T-helper 1 cell treated with Interleukin-12 subunit alpha and Interleukin-12 subunit beta and Interleukin-4 antibody, amounts not matched to agents 30 μg/mL and 1 μg/mL, for 36 hours (primary cell): Measurements from ENCODE around the gene SCYL3.
"Not testable (repeated sequence)": the region's sequence is repeated elsewhere in the genome, so short reads cannot be mapped to it uniquely, and the experiment has no call there.

ENCODE experiments used
- H3K27ac Mint-ChIP-seq: one replicate; pipeline ENCODE4 v1.8.0; 2021; ENCODE audit warnings: mild to moderate bottlenecking, mixed read lengths
- H3K27me3 Mint-ChIP-seq: one replicate; pipeline ENCODE4 v1.8.0; 2021; ENCODE audit warnings: low read depth, mixed read lengths
- H3K36me3 Mint-ChIP-seq: one replicate; pipeline ENCODE4 v1.8.0; 2021; ENCODE audit warnings: low read depth, mixed read lengths
- H3K4me1 Mint-ChIP-seq: one replicate; pipeline ENCODE4 v1.8.0; 2021; ENCODE audit warnings: low read depth, mixed read lengths
- H3K4me3 Mint-ChIP-seq: one replicate; pipeline ENCODE4 v1.8.0; 2021; ENCODE audit warnings: mild to moderate bottlenecking, moderate library complexity, mixed read lengths
- H3K9me3 Mint-ChIP-seq: one replicate; pipeline ENCODE4 v1.8.0; 2021; ENCODE audit warnings: mixed read lengths

SCYL3 gene

DNA sequence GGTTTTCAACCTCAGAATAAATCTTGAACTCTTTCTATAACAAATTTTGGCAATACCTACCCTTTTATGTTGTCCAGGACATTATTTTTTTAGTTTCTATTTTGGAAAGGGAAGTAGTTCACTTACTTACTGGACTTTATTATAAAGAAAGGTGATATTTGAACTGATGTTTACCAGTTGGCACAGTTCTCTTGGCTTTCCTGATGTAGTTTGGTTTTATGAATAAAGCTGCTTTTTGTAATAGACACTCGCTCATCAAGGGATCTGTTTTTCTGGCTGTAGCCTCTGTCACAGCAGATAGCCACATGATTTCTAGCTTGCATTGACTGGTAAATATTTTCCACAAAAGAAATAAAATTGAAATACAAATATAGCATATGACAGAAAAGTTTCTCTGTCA lies 58.0 kb downstream of the SCYL3 start:
- Mint-ChIP-seq H3K4me3 (no peak overlapping the region), H3K36me3 (peaks cover 49% of the 10 kb centered on the region), H3K27ac (no peak overlapping the region), H3K9me3 (peaks cover 16% of the 10 kb centered on the region), H3K4me1 (no peaks in the 10 kb centered on the region), H3K27me3 (no peaks in the 10 kb centered on the region)

DNA sequence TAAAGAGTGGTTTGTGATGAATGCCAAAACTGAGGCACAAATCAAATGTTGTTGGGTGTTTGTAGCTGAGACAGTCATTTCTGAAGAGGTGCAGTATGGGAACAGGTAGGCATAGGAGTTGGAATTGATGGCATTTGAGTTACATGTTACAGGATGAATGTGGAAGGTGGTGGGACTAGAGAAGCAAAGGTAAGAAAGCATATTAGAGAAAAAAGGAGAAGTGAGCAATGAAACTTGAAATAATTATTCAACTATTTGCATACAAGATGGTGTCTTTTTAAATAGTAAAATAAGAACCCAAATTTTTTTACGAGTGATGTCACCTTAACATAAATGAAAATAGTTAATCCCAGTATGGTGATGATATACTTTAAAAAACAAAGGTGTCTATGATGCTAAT lies 58.8 kb downstream of the SCYL3 start:
- Mint-ChIP-seq H3K4me1 (no peaks in the 10 kb centered on the region), H3K9me3 (peaks cover 12% of the 10 kb centered on the region), H3K27ac (peak overlapping the region; percentile 57), H3K36me3 (peaks cover 47% of the 10 kb centered on the region), H3K4me3 (no peak overlapping the region), H3K27me3 (no peaks in the 10 kb centered on the region)

DNA sequence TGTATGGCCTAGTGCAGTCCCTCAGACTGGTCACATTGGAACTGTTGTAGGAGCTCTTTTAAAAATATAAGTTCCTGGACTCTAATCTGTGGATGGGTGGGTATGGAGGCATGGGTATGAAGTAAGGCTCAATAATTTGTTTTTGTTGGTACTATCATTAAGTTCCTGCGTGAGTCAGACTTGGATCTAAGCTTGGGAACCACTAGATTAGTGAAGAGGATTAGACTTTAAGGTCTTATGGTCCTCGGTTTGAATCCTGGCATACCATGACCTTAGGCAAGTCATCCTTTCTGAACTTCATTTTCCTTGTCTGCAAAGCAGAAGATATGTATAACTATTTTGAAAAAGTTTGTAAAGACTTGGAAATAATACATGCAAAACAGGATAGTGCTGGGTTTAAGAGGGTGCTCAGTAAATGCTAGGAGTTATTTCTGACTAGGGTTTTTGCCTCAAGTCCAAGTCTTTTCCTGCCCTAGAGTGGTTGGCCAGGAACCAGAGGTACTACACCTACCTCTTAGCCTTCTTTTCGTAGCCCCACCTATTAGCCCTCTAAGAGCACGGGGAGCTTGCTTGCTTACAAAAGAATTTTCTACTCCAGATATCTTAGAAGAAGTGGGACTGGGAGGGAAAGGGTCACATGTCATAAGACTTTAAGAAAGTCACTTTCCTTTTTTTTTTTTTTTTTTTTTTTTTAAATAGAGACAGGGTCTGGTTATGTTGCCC lies 60.4 kb downstream of the SCYL3 start:
- H3K36me3 Mint-ChIP-seq = peaks cover 40% of the 10 kb centered on the region
- no peak overlapping the region for H3K27ac Mint-ChIP-seq

DNA sequence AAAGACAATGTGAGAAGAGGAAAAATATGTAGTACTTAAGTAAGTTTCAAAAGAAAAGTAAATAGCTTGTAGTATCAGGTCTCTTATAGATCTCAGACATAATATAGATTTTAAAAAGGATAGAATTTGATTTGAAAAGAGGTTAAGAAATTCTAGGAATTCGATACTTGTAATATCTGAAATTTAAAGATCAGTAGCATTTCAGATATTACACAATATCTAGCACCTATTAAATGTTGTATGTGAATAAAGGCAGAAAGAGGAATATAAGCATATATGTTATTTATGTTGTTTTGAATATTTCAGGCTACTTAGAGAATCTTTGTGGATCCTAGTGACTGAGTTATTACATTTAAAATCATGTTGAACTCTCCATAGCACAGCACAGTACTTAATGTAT lies 64.0 kb downstream of the SCYL3 start:
- no peak overlapping the region for H3K27ac Mint-ChIP-seq
- H3K36me3 Mint-ChIP-seq = peaks cover 35% of the 10 kb centered on the region
- no peaks in the 10 kb centered on the region for H3K9me3 Mint-ChIP-seq
- peaks cover 3% of the 10 kb centered on the region for H3K4me1 Mint-ChIP-seq
- no peak overlapping the region for H3K4me3 Mint-ChIP-seq
- H3K27me3 Mint-ChIP-seq = no peaks in the 10 kb centered on the region

More for the DNA sequence above, 60.4 kb downstream of the SCYL3 start:
- Mint-ChIP-seq H3K27me3 (no peaks in the 10 kb centered on the region), H3K4me3 (no peak overlapping the region), H3K9me3 (no peaks in the 10 kb centered on the region), H3K4me1 (peaks cover under 1% of the 10 kb centered on the region)

DNA sequence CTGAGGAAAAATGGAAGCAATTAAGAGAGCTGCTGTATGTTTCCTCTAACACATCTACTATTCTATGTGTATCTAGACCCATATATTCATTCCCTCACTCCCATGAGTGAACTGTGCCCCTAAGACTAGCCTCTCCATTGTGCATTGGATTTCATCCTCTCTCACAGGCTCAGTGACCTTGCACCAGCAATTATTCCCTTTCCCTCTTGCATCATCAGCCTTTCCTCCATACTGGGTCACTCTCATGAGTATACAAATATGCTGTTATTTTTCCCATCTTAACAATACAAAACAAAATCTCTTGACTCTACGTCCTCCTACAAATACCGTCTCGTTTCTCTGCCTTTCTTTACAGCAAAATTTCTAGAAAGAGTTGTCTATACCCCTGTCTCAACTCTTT lies 69.5 kb downstream of the SCYL3 start:
- Mint-ChIP-seq H3K27ac (peak overlapping the region; percentile 9), H3K4me1 (peaks cover 3% of the 10 kb centered on the region), H3K27me3 (no peaks in the 10 kb centered on the region), H3K9me3 (no peaks in the 10 kb centered on the region), H3K4me3 (no peak overlapping the region), H3K36me3 (peaks cover 23% of the 10 kb centered on the region)

DNA sequence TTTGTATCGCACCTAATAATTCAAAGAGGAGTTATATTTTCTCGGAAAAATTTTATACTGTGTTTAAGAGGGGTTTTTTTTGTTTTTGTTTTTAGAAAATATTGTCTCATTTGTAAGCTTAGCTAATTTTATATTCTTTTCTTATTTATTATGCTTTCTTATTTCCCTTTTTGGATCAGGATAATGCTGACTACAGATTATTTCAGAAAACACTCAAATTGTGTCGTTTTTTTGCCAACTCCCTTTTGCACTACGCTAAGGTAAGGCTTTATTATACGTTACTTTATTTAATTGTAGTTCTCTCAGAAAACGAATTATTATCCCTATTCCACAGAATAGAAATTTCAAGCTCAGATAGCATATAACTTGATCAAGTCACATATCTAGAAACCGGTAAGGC lies 72.2 kb downstream of the SCYL3 start:
- H3K4me1 Mint-ChIP-seq = no peaks in the 10 kb centered on the region
- H3K4me3 Mint-ChIP-seq = no peak overlapping the region
- no peak overlapping the region for H3K27ac Mint-ChIP-seq
- peaks cover 23% of the 10 kb centered on the region for H3K36me3 Mint-ChIP-seq
- no peaks in the 10 kb centered on the region for H3K27me3 Mint-ChIP-seq
- H3K9me3 Mint-ChIP-seq = no peaks in the 10 kb centered on the region

DNA sequence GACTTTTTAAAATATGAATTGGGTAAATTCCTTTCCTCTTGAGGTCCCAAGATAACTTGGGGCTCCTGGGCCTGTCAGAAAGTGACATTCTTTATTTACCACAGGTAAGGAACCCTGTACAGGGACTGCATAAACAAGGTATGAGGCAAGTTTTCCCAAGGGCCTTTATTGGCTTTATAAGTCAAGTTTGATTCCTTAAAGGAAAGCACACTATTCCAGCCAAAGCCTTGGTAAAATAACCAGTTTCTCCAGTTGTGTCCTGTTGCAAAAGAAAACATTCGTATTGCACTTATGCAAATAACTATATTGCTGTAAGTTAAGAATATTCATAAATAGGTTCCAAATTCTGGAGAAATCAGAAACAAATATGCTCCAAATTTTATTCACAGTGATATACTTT lies 77.1 kb downstream of the SCYL3 start:
- Mint-ChIP-seq H3K36me3 (peaks cover 32% of the 10 kb centered on the region), H3K27ac (no peak overlapping the region), H3K4me1 (peaks cover 3% of the 10 kb centered on the region), H3K27me3 (no peaks in the 10 kb centered on the region), H3K9me3 (peaks cover 3% of the 10 kb centered on the region), H3K4me3 (no peak overlapping the region)

DNA sequence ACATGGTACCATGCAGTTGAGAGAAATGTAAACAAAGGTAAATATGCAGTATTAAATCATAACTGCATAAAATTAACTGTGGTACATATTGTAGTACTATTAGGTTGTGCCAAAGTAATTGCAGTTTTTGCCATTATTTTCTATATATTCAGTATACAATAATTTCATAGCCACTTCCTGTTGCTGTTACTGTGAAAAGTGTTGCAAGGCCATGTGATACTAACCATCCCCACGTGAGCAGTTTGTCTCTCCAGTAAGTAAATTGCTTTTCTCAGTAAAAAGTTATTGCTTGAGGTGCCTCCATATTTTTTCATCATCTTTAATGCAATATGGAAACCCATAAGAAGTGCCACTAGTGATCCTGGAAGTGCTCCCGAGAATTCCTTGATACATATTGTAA lies 79.4 kb downstream of the SCYL3 start:
- Mint-ChIP-seq H3K27me3 (no peaks in the 10 kb centered on the region), H3K27ac (no peak overlapping the region), H3K36me3 (peaks cover 35% of the 10 kb centered on the region), H3K4me3 (no peak overlapping the region), H3K4me1 (peaks cover 4% of the 10 kb centered on the region), H3K9me3 (peaks cover 3% of the 10 kb centered on the region)

DNA sequence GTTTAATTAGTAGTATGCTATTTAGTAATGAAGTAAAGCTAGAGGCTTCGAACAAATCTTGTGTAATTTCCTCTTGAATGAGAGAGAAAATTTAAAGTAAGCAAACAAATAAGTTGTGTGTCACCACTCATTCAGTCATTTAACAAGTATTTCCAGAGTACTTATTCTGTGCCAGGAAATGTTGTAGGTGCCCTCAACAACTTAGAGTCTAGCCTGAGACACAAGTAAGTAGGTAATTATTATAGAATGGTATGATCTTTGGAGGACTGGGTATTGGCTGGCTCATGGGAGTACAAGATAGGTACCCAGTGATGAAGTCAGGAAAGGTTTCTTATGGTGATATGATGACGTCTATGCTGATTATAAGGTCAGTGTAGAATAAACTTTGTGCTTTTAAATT lies 81.6 kb downstream of the SCYL3 start:
- Mint-ChIP-seq H3K9me3 (peaks cover 3% of the 10 kb centered on the region), H3K27me3 (no peaks in the 10 kb centered on the region), H3K27ac (no peak overlapping the region), H3K36me3 (peaks cover 34% of the 10 kb centered on the region), H3K4me1 (peaks cover 4% of the 10 kb centered on the region), H3K4me3 (no peak overlapping the region)

DNA sequence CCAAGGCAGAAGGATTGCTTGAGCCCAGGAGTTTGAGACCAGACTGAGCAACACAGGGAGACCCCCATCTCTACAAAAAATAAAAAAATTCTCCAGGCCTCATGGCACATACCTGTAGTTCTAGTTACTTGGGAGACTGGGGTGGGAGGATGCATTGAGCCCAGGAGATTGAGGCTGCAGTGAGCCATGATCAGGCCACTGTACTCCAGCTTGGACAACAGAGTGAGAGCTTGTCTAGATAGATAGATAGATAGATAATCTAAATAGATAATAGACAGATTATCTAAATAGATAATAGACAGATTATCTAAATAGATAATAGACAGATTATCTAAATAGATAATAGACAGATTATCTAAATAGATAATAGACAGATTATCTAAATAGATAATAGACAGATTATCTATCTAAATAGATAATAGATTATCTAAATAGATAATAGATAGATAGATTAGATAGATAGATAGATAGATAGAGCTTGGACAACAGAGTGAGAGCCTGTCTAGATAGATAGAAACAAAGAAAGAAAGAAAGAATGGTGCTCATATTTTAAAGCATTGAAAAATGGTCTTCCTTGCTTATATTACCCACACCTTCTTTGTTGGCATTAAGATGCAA lies 82.2 kb downstream of the SCYL3 start:
- not testable (repeated sequence) for H3K27me3 Mint-ChIP-seq, H3K27ac Mint-ChIP-seq, H3K4me3 Mint-ChIP-seq, H3K4me1 Mint-ChIP-seq, H3K9me3 Mint-ChIP-seq
- H3K36me3 Mint-ChIP-seq = peaks cover 36% of the 10 kb centered on the region

DNA sequence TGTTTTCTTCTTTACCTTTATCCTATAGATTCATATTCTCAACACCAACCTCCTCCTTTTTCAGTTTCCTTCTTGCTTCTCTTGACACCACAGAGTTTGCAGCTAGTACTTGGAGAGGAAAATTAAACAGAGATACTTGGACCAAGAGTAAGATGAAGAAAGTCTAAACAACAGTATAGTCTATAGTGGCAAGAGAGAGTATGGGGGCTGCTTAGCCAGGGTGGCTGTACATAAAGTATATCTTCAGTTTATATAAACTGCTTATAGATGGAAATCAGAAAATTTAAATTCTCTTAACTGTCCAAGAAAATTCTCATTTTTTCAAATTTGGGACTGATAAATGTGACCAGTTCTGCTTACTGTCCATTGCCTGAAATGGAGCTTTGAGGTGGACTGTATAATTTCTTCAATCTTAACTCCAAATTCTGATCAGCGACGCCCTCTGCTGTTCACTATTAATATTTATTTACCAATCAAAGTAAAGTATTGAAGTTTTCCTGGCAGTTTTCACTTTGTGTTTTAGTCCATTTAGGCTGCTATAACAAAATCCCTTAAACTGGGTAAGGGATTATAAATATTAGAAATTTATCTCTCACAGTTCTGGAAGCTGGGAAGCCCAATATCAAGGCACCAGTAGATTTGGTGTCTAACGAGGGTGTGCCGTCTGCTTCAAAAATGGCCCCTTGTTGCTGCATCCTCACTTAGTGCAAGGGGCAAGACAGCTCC lies 84.2 kb downstream of the SCYL3 start:
- Mint-ChIP-seq H3K4me3 (no peak overlapping the region), H3K27ac (peak overlapping the region; percentile 31), H3K36me3 (peaks cover 27% of the 10 kb centered on the region)

DNA sequence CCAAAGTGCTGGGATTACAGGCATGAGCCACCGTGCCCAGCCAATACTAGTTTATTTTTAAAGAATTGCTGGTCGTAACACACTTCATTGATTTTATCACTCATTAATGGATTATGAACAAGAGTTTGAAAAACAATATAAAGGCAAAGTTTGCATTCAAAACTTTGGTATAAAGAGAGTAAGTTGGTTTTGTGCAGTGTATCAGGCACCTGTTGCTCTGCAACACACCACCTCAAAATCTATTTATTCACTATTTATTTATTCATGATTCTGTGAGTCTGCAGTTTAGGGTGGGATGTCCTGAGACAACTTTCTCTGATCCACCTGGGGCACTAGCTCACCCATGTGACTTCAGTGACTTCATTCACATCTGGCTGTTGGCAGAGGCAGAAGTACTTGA lies 88.8 kb downstream of the SCYL3 start:
- Mint-ChIP-seq H3K27ac (no peak overlapping the region), H3K27me3 (no peaks in the 10 kb centered on the region), H3K9me3 (no peaks in the 10 kb centered on the region), H3K4me1 (peaks cover 12% of the 10 kb centered on the region), H3K36me3 (peaks cover 28% of the 10 kb centered on the region), H3K4me3 (no peak overlapping the region)

More for the DNA sequence above, 84.2 kb downstream of the SCYL3 start:
- peaks cover 3% of the 10 kb centered on the region for H3K4me1 Mint-ChIP-seq
- H3K9me3 Mint-ChIP-seq = peaks cover 3% of the 10 kb centered on the region
- H3K27me3 Mint-ChIP-seq = no peaks in the 10 kb centered on the region

DNA sequence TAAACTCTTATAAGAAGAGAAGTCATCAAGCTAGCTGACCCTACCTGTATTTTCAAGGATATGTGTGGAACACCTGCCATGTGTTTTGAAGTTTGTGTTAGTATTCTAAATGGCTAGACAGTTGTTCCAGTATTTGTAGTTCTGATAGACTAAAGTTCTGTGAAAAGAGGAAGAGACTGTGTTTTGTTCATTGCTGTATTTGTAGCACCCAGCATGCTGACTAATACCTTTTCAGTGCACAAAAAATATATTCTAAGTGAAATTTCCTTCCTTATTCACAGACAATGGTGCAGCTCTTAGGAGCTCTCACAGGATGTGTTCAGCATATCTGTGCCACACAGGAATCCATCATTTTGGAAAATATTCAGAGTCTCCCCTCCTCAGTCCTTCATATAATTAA lies 90.8 kb downstream of the SCYL3 start:
- H3K27ac Mint-ChIP-seq = no peak overlapping the region
- peaks cover 18% of the 10 kb centered on the region for H3K4me1 Mint-ChIP-seq
- H3K4me3 Mint-ChIP-seq = no peak overlapping the region
- no peaks in the 10 kb centered on the region for H3K9me3 Mint-ChIP-seq
- no peaks in the 10 kb centered on the region for H3K27me3 Mint-ChIP-seq
- peaks cover 27% of the 10 kb centered on the region for H3K36me3 Mint-ChIP-seq
